OCI-LY3 (cell line): Measurements from ENCODE around the gene STRA8.

Experiments
- H2AFZ ChIP-seq: fragments of 200-600, 300-600 bp; shearing (Covaris generic); 2 replicates; pipeline ENCODE4 v1.6.0; 2014; ENCODE audit warnings: antibody characterized with exemption, low read depth, low read length
- H3K27ac ChIP-seq: fragments of 200-600, 300-600 bp; sonication (generic); 2 replicates; pipeline ENCODE4 v1.5.1; 2014; ENCODE audit warnings: mild to moderate bottlenecking, low read length, moderate library complexity, mixed read lengths
- H3K27me3 ChIP-seq: fragments of 200-600, 300-600 bp; sonication (generic); 2 replicates; pipeline ENCODE4 v1.6.1; 2014; ENCODE audit warnings: low read depth, low read length, mixed read lengths
- H3K36me3 ChIP-seq: fragments of 200-600, 300-600 bp; sonication (generic); replicated peaks from 2 replicates; pipeline ENCODE3; 2014; ENCODE audit warnings: low read depth, low read length, mixed read lengths
- H3K4me1 ChIP-seq: fragments of 300-600, 200-600 bp; sonication (generic); 2 replicates; pipeline ENCODE4 v1.6.1; 2014; ENCODE audit warnings: low read length, mixed read lengths
- H3K4me2 ChIP-seq: fragments of 200-600, 300-600 bp; sonication (generic); 2 replicates; pipeline ENCODE4 v1.6.1; 2014; ENCODE audit warnings: low read length, mixed read lengths
- H3K4me3 ChIP-seq: fragments of 300-600, 200-600 bp; sonication (generic); 2 replicates; pipeline ENCODE4 v1.5.1; 2014; ENCODE audit warnings: antibody characterized with exemption, mild to moderate bottlenecking, low read length, moderate library complexity
- H3K79me2 ChIP-seq: fragments of 300-600, 200-600 bp; shearing (Covaris generic); 2 replicates; pipeline ENCODE4 v1.6.1; 2014; ENCODE audit warnings: mild to moderate bottlenecking, low read length, mixed read lengths
- H3K9ac ChIP-seq: fragments of 300-600, 200-600 bp; shearing (Covaris generic); 2 replicates; pipeline ENCODE4 v1.6.0; 2014; ENCODE audit warnings: mild to moderate bottlenecking, low read length, moderate library complexity
- H3K9me3 ChIP-seq: fragments of 200-600, 300-600 bp; shearing (Covaris generic); 2 replicates; pipeline ENCODE4 v1.6.1; 2014; ENCODE audit warnings: low read length, mixed read lengths; ENCODE audit not compliant: insufficient read depth
- H4K20me1 ChIP-seq: fragments of 200-600, 300-600 bp; sonication (generic); 2 replicates; pipeline ENCODE4 v1.6.1; 2016; ENCODE audit warnings: low read length, mixed read lengths; ENCODE audit not compliant: insufficient read depth
- CTCF ChIP-seq: fragments of 200-600, 300-600 bp; sonication (generic); IDR thresholded peaks from 2 replicates; pipeline ENCODE4 v1.5.1; 2014; ENCODE audit warnings: antibody characterized with exemption, low read length, low read depth
- EZH2phosphoT487 ChIP-seq: fragments of 200-600 bp; shearing (Covaris generic); IDR thresholded peaks from 2 replicates; pipeline ENCODE4 v1.6.1; 2018; ENCODE audit warnings: antibody characterized with exemption, mixed run types, low read depth

The STRA8 gene

GRCh38 chr7:135195156-135195555, 38.5 kb upstream of the STRA8 start:
- H3K79me2 ChIP-seq, result no peaks in the 10 kb centered on the region
- H3K36me3 ChIP-seq, result peaks cover 43% of the 10 kb centered on the region
- no peak overlapping the region for H3K4me3 ChIP-seq
- H3K9ac ChIP-seq, result no peak overlapping the region
- H3K9me3 ChIP-seq, result no peaks in the 10 kb centered on the region
- TF ChIP-seq CTCF, result no peak
- no peak for TF ChIP-seq EZH2phosphoT487
- H3K4me2 ChIP-seq, result no peak overlapping the region
- H3K4me1 ChIP-seq, result peaks cover 17% of the 10 kb centered on the region
- no peaks in the 10 kb centered on the region for H4K20me1 ChIP-seq
- no peak overlapping the region for H3K27ac ChIP-seq
- H3K27me3 ChIP-seq, result peaks cover 10% of the 10 kb centered on the region; the same call in 1 of the 2 replicates
- no peak overlapping the region for H2AFZ ChIP-seq

DNA sequence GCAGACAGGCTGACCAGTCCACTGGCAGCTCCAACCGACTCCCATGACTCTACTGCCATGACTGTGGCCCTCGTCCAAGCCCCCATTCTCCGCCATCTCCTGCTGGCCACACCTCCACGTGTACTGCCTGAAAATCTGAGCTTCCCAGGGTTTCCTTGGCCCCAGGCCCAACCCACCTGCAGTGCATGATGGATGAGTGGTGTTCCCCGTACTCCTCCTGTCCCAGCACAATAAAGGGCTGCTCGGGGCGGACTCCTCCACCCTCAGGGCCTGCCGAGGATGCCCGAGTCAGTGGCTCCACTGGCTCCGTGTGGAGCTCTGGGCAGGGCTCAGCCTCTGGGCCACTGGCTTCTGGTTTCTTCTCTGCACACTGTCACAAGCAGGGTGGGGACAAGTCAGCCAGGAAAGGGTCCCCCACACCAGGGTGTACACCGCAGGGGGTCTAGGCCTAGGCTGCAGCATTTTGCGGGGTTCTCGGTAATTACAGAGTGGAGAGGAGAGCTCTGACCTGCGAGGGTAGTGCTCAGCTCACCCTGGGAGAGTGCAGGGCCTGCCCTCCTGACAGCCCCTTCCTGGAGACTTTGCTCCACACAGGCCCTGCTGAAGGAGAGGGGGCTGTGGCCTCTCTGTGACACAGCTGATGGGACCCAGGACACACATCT, 37.5 kb upstream of the STRA8 start:
- Histone ChIP-seq H3K27me3 (0 out of 2 replicates have a peak, but pooled peaks cover 3% of the 10 kb centered on the region), H3K4me2 (no peak overlapping the region), H3K27ac (no peak overlapping the region), H3K4me3 (no peak overlapping the region), H3K9me3 (no peaks in the 10 kb centered on the region), H3K4me1 (peaks cover 10% of the 10 kb centered on the region), H2AFZ (no peak overlapping the region), H3K36me3 (peaks cover 44% of the 10 kb centered on the region), H4K20me1 (no peaks in the 10 kb centered on the region), H3K79me2 (no peaks in the 10 kb centered on the region), H3K9ac (no peak overlapping the region)
- no peak for TF ChIP-seq CTCF
- no peak for TF ChIP-seq EZH2phosphoT487

DNA sequence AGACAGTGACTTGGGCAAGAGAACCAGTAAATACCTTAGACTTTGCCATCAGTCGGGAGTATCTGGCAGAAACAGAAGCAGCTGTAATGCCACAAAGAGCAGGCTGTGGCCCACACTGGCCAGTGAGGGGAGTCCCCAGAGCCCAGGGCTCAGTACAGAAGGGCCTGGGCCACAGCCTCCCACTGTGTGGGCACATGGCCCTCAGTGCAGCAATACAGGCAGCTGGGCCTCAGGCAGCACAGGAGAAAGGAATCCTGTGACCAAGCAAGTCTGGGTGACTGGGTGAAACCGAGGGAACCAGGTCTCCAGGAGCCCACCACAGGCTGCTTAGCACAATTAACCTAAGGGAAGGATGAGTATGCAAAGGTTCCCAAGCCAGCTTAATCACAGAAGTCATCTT, 36.3 kb upstream of the STRA8 start:
- no peak overlapping the region for H3K4me3 ChIP-seq
- no peak overlapping the region for H3K27ac ChIP-seq
- peaks cover 10% of the 10 kb centered on the region for H3K4me1 ChIP-seq
- H3K27me3 ChIP-seq, result 0 out of 2 replicates have a peak, but pooled peaks cover 3% of the 10 kb centered on the region
- H3K9me3 ChIP-seq, result no peaks in the 10 kb centered on the region
- H3K4me2 ChIP-seq, result no peak overlapping the region
- no peak overlapping the region for H3K9ac ChIP-seq
- H4K20me1 ChIP-seq, result no peaks in the 10 kb centered on the region
- no peaks in the 10 kb centered on the region for H3K79me2 ChIP-seq
- peaks cover 50% of the 10 kb centered on the region for H3K36me3 ChIP-seq
- H2AFZ ChIP-seq, result no peak overlapping the region
- TF ChIP-seq CTCF, result no peak
- no peak for TF ChIP-seq EZH2phosphoT487

- peaks cover 47% of the 10 kb centered on the region for H3K36me3 ChIP-seq
- H3K9me3 ChIP-seq, result no peaks in the 10 kb centered on the region
- H3K27me3 ChIP-seq, result 0 out of 2 replicates have a peak, but pooled peaks cover 3% of the 10 kb centered on the region
- peaks cover 10% of the 10 kb centered on the region for H3K4me1 ChIP-seq
- no peaks in the 10 kb centered on the region for H4K20me1 ChIP-seq
- H2AFZ ChIP-seq, result no peak overlapping the region
- no peak overlapping the region for H3K4me3 ChIP-seq
- no peak overlapping the region for H3K4me2 ChIP-seq
- H3K27ac ChIP-seq, result no peak overlapping the region
- no peaks in the 10 kb centered on the region for H3K79me2 ChIP-seq
- no peak overlapping the region for H3K9ac ChIP-seq
- TF ChIP-seq CTCF (no peak), EZH2phosphoT487 (no peak)
These were observed 35.6 kb upstream of the STRA8 start for GRCh38 chr7:135197906-135198655.
